ENCODE measurements around the gene B9D1.

B9D1 gene, protein sequence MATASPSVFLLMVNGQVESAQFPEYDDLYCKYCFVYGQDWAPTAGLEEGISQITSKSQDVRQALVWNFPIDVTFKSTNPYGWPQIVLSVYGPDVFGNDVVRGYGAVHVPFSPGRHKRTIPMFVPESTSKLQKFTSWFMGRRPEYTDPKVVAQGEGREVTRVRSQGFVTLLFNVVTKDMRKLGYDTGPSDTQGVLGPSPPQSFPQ

GRCh38 chr17:19362277-19363113 lies at the start of gene B9D1:
Gene B9D1 (minus strand): TSS chr17:19362723. CDS start chr17:19362569, 154 bp downstream.
- Histone ChIP-seq H3K4me1 (ENCODE audit: control insufficient read depth, insufficient read depth, low read length) (peaks cover 4% of the 10 kb centered on the region), H3K4me3 (ENCODE audit: low read depth, low read length) (peak within 1 kb of the TSS; percentile 85), H3K36me3 (ENCODE audit: control insufficient read depth, insufficient read depth, low read length) (peaks cover 16% of the 10 kb centered on the region; the same call in 1 of the 2 replicates), H3K27ac (ENCODE audit: low read depth, low read length) (peak within 1 kb of the TSS; percentile 64), H3K27me3 (ENCODE audit: control insufficient read depth, insufficient read depth, low read length) (0 out of 2 replicates have a peak, but pooled peaks cover 2% of the 10 kb centered on the region), H3K9ac (ENCODE audit: low read depth, low read length) (peak within 1 kb of the TSS; percentile 46), H3K9me3 (ENCODE audit: control insufficient read depth, insufficient read depth, low read length) (no peaks in the 10 kb centered on the region)

- Histone ChIP-seq H3K27me3 (ENCODE audit: control insufficient read depth, insufficient read depth, low read length) (no peaks in the 10 kb centered on the region), H3K4me1 (ENCODE audit: control insufficient read depth, insufficient read depth, low read length) (peaks cover 8% of the 10 kb centered on the region; the same call in 1 of the 2 replicates), H3K27ac (ENCODE audit: low read depth, low read length) (no peak overlapping the region), H3K36me3 (ENCODE audit: control insufficient read depth, insufficient read depth, low read length) (no peaks in the 10 kb centered on the region), H3K9me3 (ENCODE audit: control insufficient read depth, insufficient read depth, low read length) (no peaks in the 10 kb centered on the region), H3K9ac (ENCODE audit: low read depth, low read length) (no peak overlapping the region), H3K4me3 (ENCODE audit: low read depth, low read length) (no peak overlapping the region)
Measured at GRCh38 chr17:19411631-19412030, 49.1 kb upstream of the B9D1 start.

GRCh38 chr17:19410875-19411620 lies 48.5 kb upstream of the B9D1 start, which contains the start of gene RNF112:
Gene RNF112 (plus strand): TSS chr17:19411232. CDS start chr17:19411409, 177 bp downstream.
- Histone ChIP-seq H3K27me3 (ENCODE audit: control insufficient read depth, insufficient read depth, low read length) (no peaks in the 10 kb centered on the region), H3K9me3 (ENCODE audit: control insufficient read depth, insufficient read depth, low read length) (no peaks in the 10 kb centered on the region), H3K4me1 (ENCODE audit: control insufficient read depth, insufficient read depth, low read length) (peaks cover 8% of the 10 kb centered on the region; the same call in 1 of the 2 replicates), H3K27ac (ENCODE audit: low read depth, low read length) (no peak within 1 kb of the TSS), H3K36me3 (ENCODE audit: control insufficient read depth, insufficient read depth, low read length) (no peaks in the 10 kb centered on the region), H3K9ac (ENCODE audit: low read depth, low read length) (no peak within 1 kb of the TSS), H3K4me3 (ENCODE audit: low read depth, low read length) (no peak within 1 kb of the TSS)

GRCh38 chr17:19410091-19410490 lies 47.6 kb upstream of the B9D1 start:
- peaks cover 8% of the 10 kb centered on the region; the same call in 1 of the 2 replicates for H3K4me1 ChIP-seq (ENCODE audit: control insufficient read depth, insufficient read depth, low read length)
- H3K4me3 ChIP-seq (ENCODE audit: low read depth, low read length) = no peak overlapping the region
- no peaks in the 10 kb centered on the region for H3K27me3 ChIP-seq (ENCODE audit: control insufficient read depth, insufficient read depth, low read length)
- H3K9ac ChIP-seq (ENCODE audit: low read depth, low read length) = no peak overlapping the region
- H3K36me3 ChIP-seq (ENCODE audit: control insufficient read depth, insufficient read depth, low read length) = no peaks in the 10 kb centered on the region
- no peak overlapping the region for H3K27ac ChIP-seq (ENCODE audit: low read depth, low read length)
- no peaks in the 10 kb centered on the region for H3K9me3 ChIP-seq (ENCODE audit: control insufficient read depth, insufficient read depth, low read length)

DNA sequence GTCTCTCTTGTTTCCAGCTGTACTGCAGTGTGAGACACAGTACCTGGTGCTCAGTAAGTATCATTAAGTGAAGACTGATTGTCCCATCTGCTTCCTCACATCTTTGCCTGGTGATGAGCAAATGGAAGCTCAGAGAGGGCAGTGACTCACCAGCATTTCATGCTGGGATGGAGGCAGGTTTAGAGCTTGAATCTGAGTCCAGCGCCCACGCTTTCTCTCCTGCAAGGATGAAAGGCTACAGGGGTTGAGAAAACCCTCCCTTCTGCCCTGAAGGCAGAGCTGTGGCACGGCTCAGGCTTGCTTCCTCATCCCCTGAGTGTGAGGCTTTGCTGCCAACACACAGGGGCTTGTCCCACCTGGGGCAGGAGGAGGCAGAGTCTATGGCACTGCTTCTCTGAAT lies 47.0 kb upstream of the B9D1 start:
- H3K27me3 ChIP-seq (ENCODE audit: control insufficient read depth, insufficient read depth, low read length) = no peaks in the 10 kb centered on the region
- no peak overlapping the region for H3K4me3 ChIP-seq (ENCODE audit: low read depth, low read length)
- no peaks in the 10 kb centered on the region for H3K9me3 ChIP-seq (ENCODE audit: control insufficient read depth, insufficient read depth, low read length)
- H3K4me1 ChIP-seq (ENCODE audit: control insufficient read depth, insufficient read depth, low read length) = peaks cover 8% of the 10 kb centered on the region; the same call in 1 of the 2 replicates
- H3K9ac ChIP-seq (ENCODE audit: low read depth, low read length) = no peak overlapping the region
- H3K27ac ChIP-seq (ENCODE audit: low read depth, low read length) = no peak overlapping the region
- no peaks in the 10 kb centered on the region for H3K36me3 ChIP-seq (ENCODE audit: control insufficient read depth, insufficient read depth, low read length)

DNA sequence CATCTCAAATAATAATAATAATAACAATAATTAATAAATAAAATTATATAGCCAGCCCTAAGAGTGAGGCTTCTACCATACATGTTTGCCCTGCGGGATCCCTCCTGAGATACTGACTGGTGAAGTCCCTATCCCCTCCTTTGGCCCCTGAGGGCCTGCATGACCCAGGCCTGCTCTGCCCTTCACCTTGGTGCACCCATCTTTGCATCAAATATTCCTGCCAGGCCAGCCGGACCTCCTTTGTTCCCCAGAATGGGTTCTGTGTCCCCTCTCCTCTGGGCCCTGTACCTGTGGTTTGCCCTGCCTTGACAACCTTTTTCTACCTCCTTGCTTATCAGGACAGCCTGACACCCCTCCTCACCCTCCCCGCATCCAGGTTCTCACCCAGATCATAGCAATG lies 46.5 kb upstream of the B9D1 start:
- Histone ChIP-seq H3K4me1 (ENCODE audit: control insufficient read depth, insufficient read depth, low read length) (peaks cover 8% of the 10 kb centered on the region; the same call in 1 of the 2 replicates), H3K27ac (ENCODE audit: low read depth, low read length) (no peak overlapping the region), H3K36me3 (ENCODE audit: control insufficient read depth, insufficient read depth, low read length) (no peaks in the 10 kb centered on the region), H3K9me3 (ENCODE audit: control insufficient read depth, insufficient read depth, low read length) (no peaks in the 10 kb centered on the region), H3K4me3 (ENCODE audit: low read depth, low read length) (no peak overlapping the region), H3K9ac (ENCODE audit: low read depth, low read length) (no peak overlapping the region), H3K27me3 (ENCODE audit: control insufficient read depth, insufficient read depth, low read length) (no peaks in the 10 kb centered on the region)

- Histone ChIP-seq H3K9me3 (ENCODE audit: control insufficient read depth, insufficient read depth, low read length) (no peaks in the 10 kb centered on the region), H3K27me3 (ENCODE audit: control insufficient read depth, insufficient read depth, low read length) (no peaks in the 10 kb centered on the region), H3K27ac (ENCODE audit: low read depth, low read length) (no peak overlapping the region), H3K4me3 (ENCODE audit: low read depth, low read length) (no peak overlapping the region), H3K9ac (ENCODE audit: low read depth, low read length) (no peak overlapping the region), H3K36me3 (ENCODE audit: control insufficient read depth, insufficient read depth, low read length) (no peaks in the 10 kb centered on the region), H3K4me1 (ENCODE audit: control insufficient read depth, insufficient read depth, low read length) (peaks cover 8% of the 10 kb centered on the region; the same call in 1 of the 2 replicates)
Measured at GRCh38 chr17:19408346-19408710, 45.8 kb upstream of the B9D1 start.

GRCh38 chr17:19407601-19408345 lies 45.2 kb upstream of the B9D1 start:
- Histone ChIP-seq H3K27me3 (ENCODE audit: control insufficient read depth, insufficient read depth, low read length) (no peaks in the 10 kb centered on the region), H3K4me3 (ENCODE audit: low read depth, low read length) (no peak overlapping the region), H3K36me3 (ENCODE audit: control insufficient read depth, insufficient read depth, low read length) (no peaks in the 10 kb centered on the region), H3K9ac (ENCODE audit: low read depth, low read length) (no peak overlapping the region), H3K4me1 (ENCODE audit: control insufficient read depth, insufficient read depth, low read length) (peaks cover 8% of the 10 kb centered on the region; the same call in 1 of the 2 replicates), H3K27ac (ENCODE audit: low read depth, low read length) (no peak overlapping the region), H3K9me3 (ENCODE audit: control insufficient read depth, insufficient read depth, low read length) (no peaks in the 10 kb centered on the region)

GRCh38 chr17:19405114-19405513 lies 42.6 kb upstream of the B9D1 start:
- no peaks in the 10 kb centered on the region for H3K9me3 ChIP-seq (ENCODE audit: control insufficient read depth, insufficient read depth, low read length)
- no peak overlapping the region for H3K27ac ChIP-seq (ENCODE audit: low read depth, low read length)
- H3K9ac ChIP-seq (ENCODE audit: low read depth, low read length) = no peak overlapping the region
- no peaks in the 10 kb centered on the region for H3K4me1 ChIP-seq (ENCODE audit: control insufficient read depth, insufficient read depth, low read length)
- H3K36me3 ChIP-seq (ENCODE audit: control insufficient read depth, insufficient read depth, low read length) = no peaks in the 10 kb centered on the region
- no peaks in the 10 kb centered on the region for H3K27me3 ChIP-seq (ENCODE audit: control insufficient read depth, insufficient read depth, low read length)
- H3K4me3 ChIP-seq (ENCODE audit: low read depth, low read length) = no peak overlapping the region

- Histone ChIP-seq H3K9ac (ENCODE audit: low read depth, low read length) (no peak overlapping the region), H3K4me3 (ENCODE audit: low read depth, low read length) (no peak overlapping the region), H3K9me3 (ENCODE audit: control insufficient read depth, insufficient read depth, low read length) (no peaks in the 10 kb centered on the region), H3K4me1 (ENCODE audit: control insufficient read depth, insufficient read depth, low read length) (no peaks in the 10 kb centered on the region), H3K27ac (ENCODE audit: low read depth, low read length) (no peak overlapping the region), H3K27me3 (ENCODE audit: control insufficient read depth, insufficient read depth, low read length) (no peaks in the 10 kb centered on the region), H3K36me3 (ENCODE audit: control insufficient read depth, insufficient read depth, low read length) (no peaks in the 10 kb centered on the region)
Measured at GRCh38 chr17:19404264-19404663, 41.7 kb upstream of the B9D1 start.

Data from HUES48 (cell line).